ENCODE data around the gene PILRA. TPM values are rescaled to one million over a fixed set of nuclear protein-coding genes. Genes with fewer than 3 reads are reported as not detected.
"Not testable (repeated sequence)": the region's sequence is repeated elsewhere in the genome, so short reads cannot be mapped to it uniquely, and the experiment has no call there.

PILRA gene
- total RNA-seq, 1 experiment from 2014 or later: 0.65 TPM

- H3K36me3 Mint-ChIP-seq (ENCODE audit: insufficient read depth, unreplicated experiment): peaks cover 46% of the 10 kb centered on the region
These were observed 62.4 kb downstream of the PILRA start for GRCh38 chr7:100435401-100436304.

GRCh38 chr7:100437150-100438100 is 64.1 kb downstream of the PILRA start:
- no peaks in the 10 kb centered on the region for H3K27me3 Mint-ChIP-seq (ENCODE audit: insufficient read depth, unreplicated experiment)
- no peak for TF ChIP-seq CTCF (IDR thresholded peaks at IDR 0.05; ENCODE audit: unreplicated experiment)
- intact Hi-C loops (cut with micrococcal nuclease): no loop called here
- H3K36me3 Mint-ChIP-seq (ENCODE audit: insufficient read depth, unreplicated experiment): peaks cover 40% of the 10 kb centered on the region
- peaks cover 24% of the 10 kb centered on the region for H3K4me1 Mint-ChIP-seq (ENCODE audit: insufficient read depth, unreplicated experiment)
- POLR2A ChIA-PET: interaction anchor here (0.6 to 5.2 kb wide), 16 partner anchors 8 to 624 kb away, joined by 3 to 27 read pairs (median 4); partner anchors contain the start of genes FBXO24, GNB2, LRCH4 and MEPCE
- no TSS peak for BruUV-seq (replicated peaks)
- H3K27ac Mint-ChIP-seq (ENCODE audit: low read depth, unreplicated experiment): peak overlapping the region; percentile 96
- CTCF ChIA-PET: interaction anchor here (0.6 to 2.2 kb wide), 8 partner anchors 13 to 918 kb away, joined by 3 to 10 read pairs (median 3); partner anchors contain the start of gene SLC12A9
- peak overlapping the region; percentile 95 for H3K4me3 Mint-ChIP-seq (ENCODE audit: unreplicated experiment)
- DNase-seq (ENCODE audit: unreplicated experiment): no peak
- no peaks in the 10 kb centered on the region for H3K9me3 Mint-ChIP-seq (ENCODE audit: unreplicated experiment)

More at GRCh38 chr7:100435401-100436304, 62.4 kb downstream of the PILRA start:
- Mint-ChIP-seq H3K4me1 (ENCODE audit: insufficient read depth, unreplicated experiment) (peaks cover 36% of the 10 kb centered on the region), H3K4me3 (ENCODE audit: unreplicated experiment) (peak overlapping the region; percentile 95), H3K27ac (ENCODE audit: low read depth, unreplicated experiment) (peak overlapping the region; percentile 96), H3K27me3 (ENCODE audit: insufficient read depth, unreplicated experiment) (no peaks in the 10 kb centered on the region), H3K9me3 (ENCODE audit: unreplicated experiment) (no peaks in the 10 kb centered on the region)
- DNase-seq (ENCODE audit: unreplicated experiment): peak; percentile 38
- no peak for TF ChIP-seq CTCF (IDR thresholded peaks at IDR 0.05; ENCODE audit: unreplicated experiment)
- POLR2A ChIA-PET: interaction anchor here (0.7 to 5.2 kb wide), 10 partner anchors 7 to 454 kb away, joined by 3 to 27 read pairs (median 4); partner anchors contain the start of genes MEPCE, MOSPD3, UFSP1 and ZCWPW1
- intact Hi-C loops (cut with micrococcal nuclease): no loop called here
- TSS peak; percentile 47 for BruUV-seq (replicated peaks)
- CTCF ChIA-PET: interaction anchor here (0.6 to 2.2 kb wide), 6 partner anchors 15 to 290 kb away, joined by 3 to 10 read pairs (median 4); no protein-coding TSS in a partner anchor

GRCh38 chr7:100438172-100438571 is 64.9 kb downstream of the PILRA start:
- H3K4me3 Mint-ChIP-seq (ENCODE audit: unreplicated experiment): no peak overlapping the region
- H3K36me3 Mint-ChIP-seq (ENCODE audit: insufficient read depth, unreplicated experiment): peaks cover 33% of the 10 kb centered on the region
- no TSS peak for BruUV-seq (replicated peaks)
- peaks cover 17% of the 10 kb centered on the region for H3K4me1 Mint-ChIP-seq (ENCODE audit: insufficient read depth, unreplicated experiment)
- intact Hi-C loops (cut with micrococcal nuclease): no loop called here
- H3K9me3 Mint-ChIP-seq (ENCODE audit: unreplicated experiment): no peaks in the 10 kb centered on the region
- H3K27ac Mint-ChIP-seq (ENCODE audit: low read depth, unreplicated experiment): no peak overlapping the region
- POLR2A ChIA-PET: interaction anchor here (0.6 to 5.2 kb wide), 4 partner anchors 9 to 623 kb away, joined by 3 to 27 read pairs (median 15); partner anchors contain the start of genes MEPCE, SRRT and ZCWPW1
- no peaks in the 10 kb centered on the region for H3K27me3 Mint-ChIP-seq (ENCODE audit: insufficient read depth, unreplicated experiment)
- TF ChIP-seq CTCF (IDR thresholded peaks at IDR 0.05; ENCODE audit: unreplicated experiment): no peak
- CTCF ChIA-PET: interaction anchor here (0.6 to 2.2 kb wide), 4 partner anchors 12 to 918 kb away, joined by 3 to 10 read pairs (median 5); no protein-coding TSS in a partner anchor
- no peak for DNase-seq (ENCODE audit: unreplicated experiment)

- H3K4me3 Mint-ChIP-seq (ENCODE audit: unreplicated experiment); H3K9me3 Mint-ChIP-seq (ENCODE audit: unreplicated experiment); BruUV-seq (replicated peaks); intact Hi-C loops (cut with micrococcal nuclease); H3K27me3 Mint-ChIP-seq (ENCODE audit: insufficient read depth, unreplicated experiment); DNase-seq (ENCODE audit: unreplicated experiment); H3K27ac Mint-ChIP-seq (ENCODE audit: low read depth, unreplicated experiment): not testable (repeated sequence)
- CTCF ChIA-PET: interaction anchor here (0.6 to 0.7 kb wide), 2 partner anchors 38 to 223 kb away, joined by 4 to 6 read pairs; no protein-coding TSS in a partner anchor
- POLR2A ChIA-PET: interaction anchor here (5.2 kb wide), 1 partner anchor 10 kb away, joined by 27 read pairs; the partner anchor contains the start of genes MEPCE and ZCWPW1
- peaks cover 27% of the 10 kb centered on the region for H3K36me3 Mint-ChIP-seq (ENCODE audit: insufficient read depth, unreplicated experiment)
- peaks cover 11% of the 10 kb centered on the region for H3K4me1 Mint-ChIP-seq (ENCODE audit: insufficient read depth, unreplicated experiment)
These were observed 65.4 kb downstream of the PILRA start for GRCh38 chr7:100438731-100439130.

GRCh38 chr7:100439244-100439643 is 66.0 kb downstream of the PILRA start:
- H3K27ac Mint-ChIP-seq (ENCODE audit: low read depth, unreplicated experiment); H3K9me3 Mint-ChIP-seq (ENCODE audit: unreplicated experiment); BruUV-seq (replicated peaks); DNase-seq (ENCODE audit: unreplicated experiment); intact Hi-C loops (cut with micrococcal nuclease); H3K27me3 Mint-ChIP-seq (ENCODE audit: insufficient read depth, unreplicated experiment); H3K4me3 Mint-ChIP-seq (ENCODE audit: unreplicated experiment): not testable (repeated sequence)
- ChIA-PET POLR2A (interaction anchor here (5.2 kb wide), 1 partner anchor 10 kb away, joined by 27 read pairs; the partner anchor contains the start of genes MEPCE and ZCWPW1), CTCF (interaction anchor here (0.6 kb wide), 2 partner anchors 222 to 388 kb away, joined by 4 read pairs; partner anchors contain the start of gene EPHB4)
- H3K4me1 Mint-ChIP-seq (ENCODE audit: insufficient read depth, unreplicated experiment): peaks cover 12% of the 10 kb centered on the region
- H3K36me3 Mint-ChIP-seq (ENCODE audit: insufficient read depth, unreplicated experiment): peaks cover 22% of the 10 kb centered on the region

Data from MCF 10A (cell line).